GM12872 (cell line): ENCODE data around the gene SCYGR3.
"Not testable (repeated sequence)": the region's sequence is repeated elsewhere in the genome, so short reads cannot be mapped to it uniquely, and the experiment has no call there.

Source experiments
- TF ChIP-seq, protein P1 (sequence below): IDR thresholded peaks from 3 replicates; pipeline ENCODE4 v1.5.1; 2011; ENCODE audit warnings: low read depth, mild to moderate bottlenecking, low read length, moderate library complexity; ENCODE audit not compliant: insufficient read depth

SCYGR3 gene

DNA sequence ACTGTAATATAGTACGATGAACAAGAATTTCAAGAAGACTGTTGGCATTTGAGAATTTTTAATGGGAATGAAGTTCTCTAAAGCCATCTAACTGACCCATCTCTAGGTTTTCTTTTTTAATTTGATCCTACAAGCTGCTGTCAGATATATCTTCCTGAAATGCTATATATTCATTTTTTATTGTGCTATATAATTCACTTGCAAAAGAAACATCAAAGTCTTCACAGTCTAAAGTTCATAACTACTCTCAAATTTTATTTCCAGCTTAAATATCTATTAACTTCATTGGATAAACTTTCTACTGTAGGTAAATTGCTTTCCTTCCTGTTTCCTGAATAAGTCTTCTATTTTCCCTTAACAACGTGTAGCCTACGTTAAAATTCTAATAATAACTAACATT, 12.3 kb downstream of the SCYGR3 start:
- TF ChIP-seq, protein P1, sequence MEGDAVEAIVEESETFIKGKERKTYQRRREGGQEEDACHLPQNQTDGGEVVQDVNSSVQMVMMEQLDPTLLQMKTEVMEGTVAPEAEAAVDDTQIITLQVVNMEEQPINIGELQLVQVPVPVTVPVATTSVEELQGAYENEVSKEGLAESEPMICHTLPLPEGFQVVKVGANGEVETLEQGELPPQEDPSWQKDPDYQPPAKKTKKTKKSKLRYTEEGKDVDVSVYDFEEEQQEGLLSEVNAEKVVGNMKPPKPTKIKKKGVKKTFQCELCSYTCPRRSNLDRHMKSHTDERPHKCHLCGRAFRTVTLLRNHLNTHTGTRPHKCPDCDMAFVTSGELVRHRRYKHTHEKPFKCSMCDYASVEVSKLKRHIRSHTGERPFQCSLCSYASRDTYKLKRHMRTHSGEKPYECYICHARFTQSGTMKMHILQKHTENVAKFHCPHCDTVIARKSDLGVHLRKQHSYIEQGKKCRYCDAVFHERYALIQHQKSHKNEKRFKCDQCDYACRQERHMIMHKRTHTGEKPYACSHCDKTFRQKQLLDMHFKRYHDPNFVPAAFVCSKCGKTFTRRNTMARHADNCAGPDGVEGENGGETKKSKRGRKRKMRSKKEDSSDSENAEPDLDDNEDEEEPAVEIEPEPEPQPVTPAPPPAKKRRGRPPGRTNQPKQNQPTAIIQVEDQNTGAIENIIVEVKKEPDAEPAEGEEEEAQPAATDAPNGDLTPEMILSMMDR = no peak

DNA sequence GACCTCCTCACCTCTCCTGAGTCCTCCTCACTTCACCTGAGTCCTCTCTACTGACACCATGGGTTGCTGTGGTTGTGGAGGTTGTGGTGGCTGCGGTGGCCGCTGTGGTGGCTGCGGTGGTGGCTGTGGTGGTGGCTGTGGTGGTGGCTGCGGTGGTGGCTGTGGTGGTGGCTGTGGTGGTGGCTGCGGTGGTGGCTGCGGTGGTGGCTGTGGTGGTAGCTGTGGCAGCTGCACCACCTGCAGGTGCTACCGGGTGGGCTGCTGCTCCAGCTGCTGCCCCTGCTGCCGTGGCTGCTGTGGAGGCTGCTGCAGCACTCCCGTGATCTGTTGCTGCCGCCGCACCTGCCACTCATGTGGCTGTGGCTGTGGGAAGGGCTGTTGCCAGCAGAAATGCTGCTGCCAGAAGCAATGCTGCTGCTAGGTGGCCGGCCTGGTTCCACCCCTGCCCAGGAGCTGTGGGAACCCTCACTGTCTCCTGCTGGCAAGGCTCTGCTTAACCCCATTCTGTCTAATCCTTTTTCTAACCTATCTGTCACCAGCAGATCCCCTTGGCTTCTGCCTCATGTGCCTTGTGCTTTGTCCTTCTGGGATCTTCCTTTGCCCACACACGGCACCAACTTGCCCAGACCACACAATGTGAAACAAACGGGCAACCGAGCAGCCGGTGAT, 15.7 kb downstream of the SCYGR3 start, which contains the start of gene SCYGR2:
Gene SCYGR2, plus strand, starts transcription at position 59 of the 669 bp plus-strand sequence. Its CDS starts 0 bp downstream, at position 59.
- TF ChIP-seq, protein P1 = not testable (repeated sequence)

DNA sequence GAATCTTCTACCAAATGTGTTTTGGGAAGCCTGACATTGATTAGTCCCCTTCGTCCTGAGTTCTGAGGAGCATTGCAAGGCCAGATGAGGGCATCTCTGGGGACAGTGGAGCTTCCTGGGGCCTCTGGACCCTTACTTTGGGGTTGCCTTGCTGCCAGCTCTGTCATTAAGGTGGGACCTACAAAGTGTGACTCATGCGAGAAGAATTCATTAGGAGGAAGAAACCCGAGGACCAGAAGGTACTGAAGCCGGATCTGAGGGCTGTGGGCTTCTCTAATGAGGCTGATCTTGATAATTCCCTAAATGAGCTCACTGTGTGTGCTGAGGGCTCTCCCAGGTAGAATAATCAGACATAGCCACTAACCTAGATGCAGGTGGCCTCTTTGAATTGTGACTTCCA, 16.6 kb downstream of the SCYGR3 start:
- TF ChIP-seq, protein P1 = no peak

DNA sequence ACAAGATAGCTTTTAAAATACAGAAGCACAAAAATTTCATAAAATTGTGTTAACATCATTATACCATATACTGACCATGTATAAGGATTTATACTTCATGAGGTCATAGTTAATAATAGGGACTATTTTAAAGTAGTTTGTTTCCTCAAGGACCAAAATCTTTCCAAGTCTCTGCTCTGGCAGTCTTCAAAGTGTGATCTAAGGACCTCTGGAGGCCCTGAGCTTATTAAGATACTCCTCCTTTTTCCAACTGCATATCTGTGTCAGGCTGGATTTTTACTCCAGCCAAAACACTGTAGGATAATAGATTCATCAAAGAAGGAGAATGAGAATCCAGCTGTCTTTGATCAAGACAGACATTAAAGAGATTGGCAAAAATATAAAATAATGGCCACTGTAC, 17.6 kb downstream of the SCYGR3 start:
- TF ChIP-seq, protein P1 = no peak

DNA sequence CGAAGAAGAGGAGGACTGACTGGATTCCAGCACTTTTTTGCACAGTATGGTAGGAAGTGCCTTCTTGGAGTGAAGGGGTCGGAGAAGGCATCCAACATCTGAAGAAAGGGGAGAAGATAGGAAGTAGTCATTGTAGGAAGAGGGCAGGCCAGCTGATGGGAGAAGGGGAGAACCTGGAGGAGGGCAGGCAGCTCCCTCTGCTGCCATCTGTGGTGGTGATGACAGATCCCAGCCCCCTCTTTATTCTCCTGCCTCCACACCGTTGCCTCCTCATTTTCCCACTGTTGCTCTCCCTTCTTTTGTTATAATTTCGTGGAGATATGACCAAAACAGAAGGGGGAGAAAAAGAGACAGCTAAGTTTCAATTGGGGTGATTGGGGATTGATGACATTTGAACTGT, 18.8 kb downstream of the SCYGR3 start:
- TF ChIP-seq, protein P1 = no peak

DNA sequence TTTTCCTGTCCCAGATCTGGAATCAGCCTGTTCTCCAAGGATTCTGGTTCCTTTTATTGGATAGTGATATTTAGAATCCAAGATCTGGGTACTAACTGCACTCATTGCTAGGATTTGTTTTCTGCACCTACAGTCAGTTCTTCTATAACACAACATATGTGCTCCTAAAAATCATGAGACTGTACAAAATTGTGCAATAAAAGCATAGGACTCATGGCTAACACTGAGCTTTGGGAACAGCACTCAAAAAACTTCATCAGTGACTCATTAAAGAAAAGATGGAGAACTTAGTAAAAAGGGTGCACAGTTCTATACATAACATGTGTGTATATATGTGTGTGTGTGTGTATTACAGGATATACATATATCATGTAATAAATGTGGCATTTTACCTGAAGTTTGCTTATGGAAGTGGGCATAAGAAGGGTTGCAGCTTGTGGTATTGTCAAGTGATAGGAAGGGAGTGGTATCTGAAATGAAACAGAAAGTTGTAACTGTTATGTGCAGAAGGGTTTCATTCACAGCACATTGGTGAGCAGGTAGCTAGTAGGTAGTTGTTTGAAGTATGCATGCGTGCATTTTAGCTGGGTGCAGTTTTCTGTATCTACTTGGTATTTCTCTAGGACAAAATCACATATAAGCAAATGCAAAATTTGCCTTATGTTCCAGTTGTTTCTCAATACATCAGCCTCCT, 21.8 kb downstream of the SCYGR3 start:
- TF ChIP-seq, protein P1 = no peak

DNA sequence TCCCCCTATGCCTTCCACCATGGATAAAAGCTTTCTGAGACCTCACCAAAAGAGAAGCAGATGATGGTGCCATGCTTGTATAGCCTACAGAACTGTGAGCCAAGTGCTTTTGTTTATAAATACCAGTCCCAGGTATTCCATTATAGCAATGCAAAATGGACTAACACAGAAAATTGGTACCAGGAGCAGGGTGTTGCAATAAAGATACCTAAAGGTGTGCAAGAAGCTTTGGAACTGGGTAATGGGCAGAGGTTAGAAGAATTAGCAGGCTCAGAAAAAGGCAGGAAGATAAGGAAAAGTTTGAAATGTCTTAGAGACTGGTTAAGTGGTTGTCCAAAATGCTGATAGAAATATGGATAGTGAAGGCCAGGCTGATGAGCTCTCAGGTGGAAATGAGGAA, 32.3 kb downstream of the SCYGR3 start:
- TF ChIP-seq, protein P1 = no peak
